ENCODE measurements around the gene CTDSP1. TPM values are rescaled to one million over a fixed set of nuclear protein-coding genes. Genes with fewer than 3 reads are reported as not detected.
A peak's percentile ranks its signal among the peaks of the same experiment; 100 is the strongest.

The CTDSP1 gene
- total and polyA plus RNA-seq, 8 donors: 54.2 to 90.8 (median 76.3) TPM

DNA sequence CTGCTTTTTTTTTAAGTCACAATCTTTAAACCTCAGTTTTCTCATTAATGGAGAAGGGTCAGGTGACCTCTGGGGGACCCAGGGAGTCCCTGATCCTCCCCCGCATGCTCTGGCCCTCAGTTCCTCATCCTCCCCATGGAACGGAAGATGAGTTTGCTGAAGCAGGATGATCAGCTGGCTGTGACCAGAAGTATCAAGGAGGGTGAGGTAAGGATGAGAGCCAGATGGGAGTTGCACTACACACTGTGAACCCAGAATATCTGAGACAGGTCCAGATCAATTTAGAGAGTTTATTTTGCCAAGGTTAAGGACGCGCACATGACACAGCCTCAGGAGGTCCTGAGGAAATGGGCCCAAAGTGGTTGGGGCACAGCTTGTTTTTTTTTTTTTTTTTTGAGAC is 39.2 kb upstream of the CTDSP1 start:
- H3K36me3 ChIP-seq: no peaks in the 10 kb centered on the region
- H3K27me3 ChIP-seq: no peaks in the 10 kb centered on the region
- ATAC-seq: peak in 1 of 4 donors; percentile 33
- DNase-seq: peak in 2 of 6 donors; percentile 7 to 45
- H3K4me1 ChIP-seq: no peaks in the 10 kb centered on the region
- no peak overlapping the region for H3K27ac ChIP-seq
- intact Hi-C loops (cut with DNase I): no loop called here
- TF ChIP-seq, protein P1, sequence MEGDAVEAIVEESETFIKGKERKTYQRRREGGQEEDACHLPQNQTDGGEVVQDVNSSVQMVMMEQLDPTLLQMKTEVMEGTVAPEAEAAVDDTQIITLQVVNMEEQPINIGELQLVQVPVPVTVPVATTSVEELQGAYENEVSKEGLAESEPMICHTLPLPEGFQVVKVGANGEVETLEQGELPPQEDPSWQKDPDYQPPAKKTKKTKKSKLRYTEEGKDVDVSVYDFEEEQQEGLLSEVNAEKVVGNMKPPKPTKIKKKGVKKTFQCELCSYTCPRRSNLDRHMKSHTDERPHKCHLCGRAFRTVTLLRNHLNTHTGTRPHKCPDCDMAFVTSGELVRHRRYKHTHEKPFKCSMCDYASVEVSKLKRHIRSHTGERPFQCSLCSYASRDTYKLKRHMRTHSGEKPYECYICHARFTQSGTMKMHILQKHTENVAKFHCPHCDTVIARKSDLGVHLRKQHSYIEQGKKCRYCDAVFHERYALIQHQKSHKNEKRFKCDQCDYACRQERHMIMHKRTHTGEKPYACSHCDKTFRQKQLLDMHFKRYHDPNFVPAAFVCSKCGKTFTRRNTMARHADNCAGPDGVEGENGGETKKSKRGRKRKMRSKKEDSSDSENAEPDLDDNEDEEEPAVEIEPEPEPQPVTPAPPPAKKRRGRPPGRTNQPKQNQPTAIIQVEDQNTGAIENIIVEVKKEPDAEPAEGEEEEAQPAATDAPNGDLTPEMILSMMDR (IDR thresholded peaks at IDR 0.05): no peak
- no peak overlapping the region for H3K4me3 ChIP-seq
- no peak for FAIRE-seq
- 90 to 92% methylated on average over 4 of the region's 4 CpGs for WGBS, 2 donors
- H3K9me3 ChIP-seq: no peaks in the 10 kb centered on the region

DNA sequence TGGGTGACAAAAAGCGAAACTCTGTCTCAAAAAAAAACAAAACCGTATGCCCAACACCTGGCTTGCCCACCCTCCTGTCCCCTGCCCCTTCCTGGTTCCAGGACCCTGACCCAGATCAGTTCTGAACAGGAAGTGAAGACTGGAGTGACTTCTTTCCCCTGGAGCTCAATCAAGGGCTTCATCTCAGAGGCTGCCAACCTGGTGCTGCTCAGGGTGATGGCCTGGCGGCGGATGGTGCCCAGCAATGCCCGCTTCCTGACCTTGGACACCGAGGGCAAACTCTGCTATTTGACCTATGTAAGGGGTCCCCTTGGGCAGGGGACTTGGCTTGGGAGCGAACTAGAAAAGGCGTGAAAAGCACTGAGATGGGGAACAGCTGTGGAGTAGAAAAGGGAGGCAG is 37.1 kb upstream of the CTDSP1 start:
- Histone ChIP-seq H3K4me3 (no peak overlapping the region), H3K4me1 (peaks cover 0 to 3% (median 0%) of the 10 kb centered on the region in 3 donors), H3K36me3 (no peaks in the 10 kb centered on the region), H3K27me3 (no peaks in the 10 kb centered on the region), H3K9me3 (no peaks in the 10 kb centered on the region), H3K27ac (no peak overlapping the region)
- TF ChIP-seq, protein P1 (IDR thresholded peaks at IDR 0.05): no peak
- intact Hi-C loops (cut with DNase I): no loop called here
- WGBS, 2 donors: 83 to 88% methylated on average over 8 of the region's 8 CpGs
- no peak for FAIRE-seq
- DNase-seq: peak in 1 of 6 donors; percentile 18
- ATAC-seq: no peak

DNA sequence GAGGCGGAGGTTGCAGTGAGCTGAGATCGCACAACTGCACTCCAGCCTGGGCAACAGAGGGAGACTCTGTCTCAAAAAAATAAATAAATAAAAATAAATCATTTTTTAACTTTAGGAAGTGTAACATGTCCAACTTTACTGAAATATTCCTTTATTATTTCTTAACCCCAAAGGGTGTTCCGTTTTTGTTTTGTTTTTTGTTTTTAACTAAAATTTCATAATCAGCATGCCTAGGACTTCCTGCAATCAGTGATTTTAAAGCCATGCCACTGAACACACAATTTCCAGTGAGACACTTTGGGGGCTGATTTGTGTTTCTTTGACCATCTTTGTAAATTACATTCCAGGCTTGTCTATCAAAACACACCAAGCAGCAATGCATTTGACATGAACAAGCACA is 35.9 kb upstream of the CTDSP1 start:
- WGBS, 2 donors: 75 to 80% methylated on average over 3 of the region's 3 CpGs
- TF ChIP-seq, protein P1 (IDR thresholded peaks at IDR 0.05): no peak
- FAIRE-seq (no peak), ATAC-seq (no peak), DNase-seq (no peak)
- Histone ChIP-seq H3K27ac (no peak overlapping the region), H3K27me3 (no peaks in the 10 kb centered on the region), H3K36me3 (no peaks in the 10 kb centered on the region), H3K4me3 (no peak overlapping the region), H3K4me1 (peaks cover 0 to 3% (median 0%) of the 10 kb centered on the region in 3 donors), H3K9me3 (no peaks in the 10 kb centered on the region)
- intact Hi-C loops (cut with DNase I): no loop called here

DNA sequence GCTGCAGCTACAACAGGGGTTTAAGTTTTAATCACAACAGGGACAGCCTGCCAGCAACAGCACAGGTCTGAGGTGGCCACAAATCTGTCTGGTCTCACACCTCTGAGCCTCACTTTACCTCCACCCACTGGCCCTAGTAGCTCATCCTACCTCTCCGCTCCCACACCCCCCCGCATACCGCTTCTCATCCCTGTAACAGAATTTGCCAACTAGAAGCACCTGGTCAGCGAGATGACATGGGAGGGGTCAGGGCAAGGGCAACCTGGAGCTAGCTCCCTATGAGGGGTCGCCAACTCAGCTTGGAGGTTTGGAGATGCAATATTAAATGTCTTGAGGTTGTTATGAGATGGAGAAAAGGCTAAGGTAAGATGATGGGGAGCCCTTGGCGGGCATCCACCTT is 35.5 kb upstream of the CTDSP1 start:
- FAIRE-seq: no peak
- no peaks in the 10 kb centered on the region for H3K9me3 ChIP-seq
- H3K4me1 ChIP-seq: peaks cover 0 to 3% (median 0%) of the 10 kb centered on the region in 3 donors
- DNase-seq: peak in 1 of 6 donors; percentile 2
- no peak overlapping the region for H3K27ac ChIP-seq
- no peak for ATAC-seq
- H3K4me3 ChIP-seq: no peak overlapping the region
- H3K27me3 ChIP-seq: no peaks in the 10 kb centered on the region
- TF ChIP-seq, protein P1 (IDR thresholded peaks at IDR 0.05): no peak
- intact Hi-C loops (cut with DNase I): no loop called here
- no peaks in the 10 kb centered on the region for H3K36me3 ChIP-seq
- WGBS, 2 donors: 67 to 80% methylated on average over 6 of the region's 6 CpGs

DNA sequence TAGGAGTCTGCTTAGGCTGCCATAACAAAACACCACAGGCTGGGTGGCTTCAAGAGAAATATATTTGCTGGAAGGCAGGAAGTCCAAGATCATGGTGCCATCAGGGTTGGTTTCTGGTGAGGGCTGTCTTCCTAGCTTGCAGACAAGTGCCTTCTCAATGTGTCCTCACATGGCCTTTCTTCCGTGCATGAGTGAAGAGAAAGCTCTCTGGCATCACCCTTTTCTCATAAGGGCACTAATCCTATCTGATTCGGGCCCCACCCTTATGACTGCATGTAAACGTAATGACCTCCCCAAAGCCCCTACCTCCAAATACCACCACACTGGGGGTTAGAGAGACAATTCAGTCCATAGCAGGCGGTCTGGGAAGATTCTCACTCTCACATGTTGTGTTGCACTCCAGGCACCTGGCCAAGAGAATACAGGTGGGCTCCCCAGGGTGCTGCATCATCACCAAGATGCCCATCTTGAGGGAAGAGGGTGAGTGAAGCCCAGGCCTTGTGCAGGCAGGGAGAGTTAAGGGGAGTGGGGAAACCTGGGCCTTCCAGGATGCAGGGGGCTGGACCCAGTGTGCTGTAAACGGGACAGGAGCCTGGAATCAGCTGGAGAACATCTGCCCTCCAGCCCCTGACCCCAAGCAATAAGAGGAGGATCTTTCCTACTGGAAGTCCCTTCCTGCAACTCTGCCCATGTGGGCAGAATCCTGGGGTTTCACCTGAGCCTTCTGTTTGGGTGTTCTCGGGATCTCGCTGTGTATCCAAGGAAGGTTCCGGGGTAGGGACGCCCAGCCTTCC is 32.9 kb upstream of the CTDSP1 start:
- Histone ChIP-seq H3K27me3 (no peaks in the 10 kb centered on the region), H3K27ac (peak overlapping the region; percentile 78 to 95 (median 85)), H3K9me3 (no peaks in the 10 kb centered on the region), H3K4me3 (peak overlapping the region in 3 of 4 donors; percentile 11 to 56 (median 51)), H3K4me1 (peaks cover 0 to 3% (median 0%) of the 10 kb centered on the region in 3 donors), H3K36me3 (no peaks in the 10 kb centered on the region)
- TF ChIP-seq, protein P1 (IDR thresholded peaks at IDR 0.05): no peak
- no peak for DNase-seq
- 93 to 94% methylated on average over 9 of the region's 9 CpGs for WGBS, 2 donors
- ATAC-seq: peak in 1 of 4 donors; percentile 6
- no peak for FAIRE-seq
- intact Hi-C loops (cut with DNase I): no loop called here

Data from pancreas (tissue), 10 donors.